HEK293 (cell line): ENCODE measurements around the gene ZMYM2.
"Not testable (repeated sequence)": the region's sequence is repeated elsewhere in the genome, so short reads cannot be mapped to it uniquely, and the experiment has no call there.

ENCODE experiments used
- CTCF ChIP-seq: fragments of 450-650 bp; formaldehyde crosslinking; IDR thresholded peaks from 2 replicates; pipeline ENCODE4 v1.5.1; 2016; ENCODE audit warnings: missing biosample characterization, missing genetic modification characterization
- YY1 ChIP-seq: fragments of 450-650 bp; formaldehyde crosslinking; IDR thresholded peaks from 2 replicates; pipeline ENCODE4 v1.5.1; 2018; ENCODE audit warnings: missing biosample characterization, missing genetic modification characterization
- YY2 ChIP-seq: fragments of 450-650 bp; formaldehyde crosslinking; IDR thresholded peaks from 2 replicates; pipeline ENCODE4 v1.5.1; 2016; ENCODE audit warnings: missing biosample characterization, missing genetic modification characterization
- ZFP37 ChIP-seq: fragments of 450-650 bp; formaldehyde crosslinking; IDR thresholded peaks from 2 replicates; pipeline ENCODE4 v1.5.1; 2016; ENCODE audit warnings: missing biosample characterization, missing genetic modification characterization
- ZNF24 ChIP-seq: fragments of 450-650 bp; formaldehyde crosslinking; IDR thresholded peaks from 2 replicates; pipeline ENCODE4 v1.5.1; 2016; ENCODE audit warnings: missing biosample characterization, missing genetic modification characterization
- ZNF26 ChIP-seq: fragments of 450-650 bp; formaldehyde crosslinking; IDR thresholded peaks from 2 replicates; pipeline ENCODE4 v1.5.1; 2016; ENCODE audit warnings: missing biosample characterization, missing genetic modification characterization
- ZNF280D ChIP-seq: fragments of 450-650 bp; formaldehyde crosslinking; IDR thresholded peaks from 2 replicates; pipeline ENCODE4 v1.5.1; 2016; ENCODE audit warnings: missing biosample characterization, missing genetic modification characterization
- ZNF510 ChIP-seq: fragments of 450-650 bp; formaldehyde crosslinking; IDR thresholded peaks from 2 replicates; pipeline ENCODE4 v1.5.1; 2018; ENCODE audit warnings: mild to moderate bottlenecking, missing genetic modification characterization, missing biosample characterization; ENCODE audit not compliant: insufficient replicate concordance
- ZNF549 ChIP-seq: fragments of 450-650 bp; IDR thresholded peaks from 2 replicates; pipeline ENCODE4 v1.5.1; 2018; ENCODE audit warnings: missing biosample characterization, missing genetic modification characterization, mild to moderate bottlenecking, inconsistent platforms, moderate library complexity
- ZSCAN23 ChIP-seq: fragments of 450-650 bp; formaldehyde crosslinking; IDR thresholded peaks from 2 replicates; pipeline ENCODE4 v1.5.1; 2016; ENCODE audit warnings: missing biosample characterization, missing genetic modification characterization
- ZXDB ChIP-seq: fragments of 450-650 bp; formaldehyde crosslinking; IDR thresholded peaks from 2 replicates; pipeline ENCODE4 v1.5.1; 2016; ENCODE audit warnings: missing biosample characterization, missing genetic modification characterization

GRCh38 chr13:19974498-19975009, 16.0 kb downstream of the ZMYM2 start:
- not testable (repeated sequence) for TF ChIP-seq CTCF, ZNF280D, ZNF510, ZNF549, ZFP37, ZXDB, YY1, ZNF26, ZSCAN23, ZNF24, YY2 (tag by site-specific recombination)
